ENCODE data around the gene CHRFAM7A.
"Not testable (repeated sequence)": the region's sequence is repeated elsewhere in the genome, so short reads cannot be mapped to it uniquely, and the experiment has no call there.

DNA sequence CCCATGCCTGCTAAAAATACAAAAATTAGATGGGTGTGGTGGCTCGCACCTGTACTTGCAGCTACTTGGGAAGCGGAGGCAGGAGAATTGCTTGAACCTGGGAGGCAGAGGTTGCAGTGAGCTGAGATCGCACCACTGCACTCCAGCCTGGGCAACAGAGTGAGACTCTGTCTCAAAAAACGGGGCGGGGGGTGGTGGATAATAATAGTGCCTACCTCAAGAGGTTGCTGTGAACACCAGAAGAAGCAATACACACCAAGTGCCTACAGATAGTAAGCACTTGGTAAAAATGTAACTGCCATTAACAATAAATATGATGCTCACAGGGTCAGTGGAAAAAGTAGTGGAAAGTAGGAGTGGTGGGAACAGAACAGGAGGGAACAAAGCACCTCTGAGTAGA lies 42.5 kb upstream of the CHRFAM7A start:
- not testable (repeated sequence) for TF ChIP-seq POLR2A, CTCF (IDR thresholded peaks at IDR 0.05)

Data from transverse colon (tissue), 3 donors.